Liver (tissue), 9 donors: ENCODE measurements around the gene HID1. TPM values are rescaled to one million over a fixed set of nuclear protein-coding genes. Genes with fewer than 3 reads are reported as not detected.

Experiments used
- DNase-seq: peaks from one replicate; pipeline ENCODE4 v3.0.0-alpha.2; 2017; ENCODE audit warnings: low spot score
- H3K27ac ChIP-seq, 2 donors: one replicate each; pipeline ENCODE4 v1.7.0; 2013; ENCODE audit warnings: inconsistent platforms in 2 of 2, low read length in 2 of 2, control low read depth in 1 of 2, low read depth in 1 of 2, mild to moderate bottlenecking in 1 of 2
- H3K27me3 ChIP-seq, 4 donors: one replicate each; pipeline versions ENCODE4 v1.6.1 to v1.7.0; 2013; ENCODE audit warnings: low read length in 3 of 4, inconsistent platforms in 1 of 4, mild to moderate bottlenecking in 1 of 4, moderate library complexity in 1 of 4; ENCODE audit not compliant: control insufficient read depth in 4 of 4, insufficient read depth in 4 of 4
- H3K36me3 ChIP-seq, 4 donors: one replicate each; pipeline versions ENCODE4 v1.6.1 to v1.7.0; 2013; ENCODE audit warnings: low read length in 3 of 4, mild to moderate bottlenecking in 3 of 4, low read depth in 1 of 4, moderate library complexity in 1 of 4; ENCODE audit not compliant: control insufficient read depth in 4 of 4, insufficient read depth in 3 of 4
- H3K4me1 ChIP-seq, 4 donors: one replicate each; pipeline versions ENCODE4 v1.6.1 to v1.7.0; 2013; ENCODE audit warnings: low read length in 3 of 4, mild to moderate bottlenecking in 3 of 4, moderate library complexity in 1 of 4; ENCODE audit not compliant: control insufficient read depth in 4 of 4, insufficient read depth in 4 of 4
- H3K4me3 ChIP-seq, 3 donors: one replicate each; pipeline versions ENCODE4 v1.6.1 to v1.7.0; 2013; ENCODE audit warnings: low read length in 3 of 3, control low read depth in 1 of 3, low read depth in 1 of 3, mild to moderate bottlenecking in 1 of 3
- H3K9ac ChIP-seq, 2 donors: one replicate each; pipeline ENCODE4 v1.7.0; 2013; ENCODE audit warnings: low read length in 2 of 2, mild to moderate bottlenecking in 2 of 2, moderate library complexity in 2 of 2, control low read depth in 1 of 2, low read depth in 1 of 2
- H3K9me3 ChIP-seq, 4 donors: one replicate each; pipeline versions ENCODE4 v1.6.1 to v1.7.0; 2013; ENCODE audit warnings: low read length in 3 of 4; ENCODE audit not compliant: control insufficient read depth in 4 of 4
- ATF3 ChIP-seq: IDR thresholded peaks from 2 replicates; pipeline ENCODE4 v1.6.1; 2016; ENCODE audit warnings: antibody characterized with exemption
- CTCF ChIP-seq: fragments of 150-350 bp; IDR thresholded peaks from 2 replicates; pipeline ENCODE4 v1.5.1; 2017; ENCODE audit warnings: improper control_type of control experiment, low read depth, low read length; ENCODE audit not compliant: missing input control
- EGR1 ChIP-seq, 2 donors: IDR thresholded peaks; 2 replicates each; pipeline ENCODE4 v1.6.1; 2016 to 2018; ENCODE audit warnings: antibody characterized with exemption in 2 of 2, low read depth in 2 of 2
- FOXA2 ChIP-seq: IDR thresholded peaks from 2 replicates; pipeline ENCODE4 v1.6.1; 2016; ENCODE audit warnings: antibody characterized with exemption
- HNF4A ChIP-seq, 2 donors: conservative IDR thresholded peaks; 2 replicates each; pipeline ENCODE4 v1.6.1; 2016; ENCODE audit warnings: antibody characterized with exemption in 2 of 2, mild to moderate bottlenecking in 2 of 2
- HNF4G ChIP-seq: IDR thresholded peaks from 2 replicates; pipeline ENCODE4 v1.6.1; 2016; ENCODE audit warnings: antibody characterized with exemption
- JUND ChIP-seq, 2 donors: IDR thresholded peaks; 2 replicates each; pipeline ENCODE4 v1.6.1; 2016; ENCODE audit warnings: antibody characterized with exemption in 2 of 2
- NR2F2 ChIP-seq: IDR thresholded peaks from 2 replicates; pipeline ENCODE4 v1.6.1; 2016; ENCODE audit warnings: antibody characterized with exemption
- RAD21 ChIP-seq, 2 donors: IDR thresholded peaks; 2 replicates each; pipeline ENCODE4 v1.6.1; 2016; ENCODE audit warnings: antibody characterized with exemption in 2 of 2, mild to moderate bottlenecking in 2 of 2
- REST ChIP-seq: IDR thresholded peaks from 2 replicates; pipeline ENCODE4 v1.6.1; 2016; ENCODE audit warnings: antibody characterized with exemption, mild to moderate bottlenecking
- RXRA ChIP-seq, 2 donors: IDR thresholded peaks; 2 replicates each; pipeline ENCODE4 v1.6.1; 2017 to 2018; ENCODE audit warnings: antibody characterized with exemption in 2 of 2, mild to moderate bottlenecking in 1 of 2
- SP1 ChIP-seq: IDR thresholded peaks from 2 replicates; pipeline ENCODE4 v1.6.1; 2018; ENCODE audit warnings: antibody characterized with exemption, mild to moderate bottlenecking
- TAF1 ChIP-seq: conservative IDR thresholded peaks from 2 replicates; pipeline ENCODE4 v1.6.1; 2016; ENCODE audit warnings: antibody characterized with exemption, mild to moderate bottlenecking
- YY1 ChIP-seq: IDR thresholded peaks from 2 replicates; pipeline ENCODE4 v1.6.1; 2016; ENCODE audit warnings: antibody characterized with exemption, mild to moderate bottlenecking
- ZBTB33 ChIP-seq: IDR thresholded peaks from 2 replicates; pipeline ENCODE4 v1.6.1; 2016; ENCODE audit warnings: antibody characterized with exemption
- WGBS: extraction: QIAGEN DNeasy Blood & Tissue Kit; methylation state at CpG from one replicate; pipeline ENCODE4 v1.1.7; 2013; 5-methylcytosine and 5-hydroxymethylcytosine counted together
- polyA plus RNA-seq, 2 donors: library from polyadenylated mRNA; stranded (reverse) in 1 of 2; unstranded in 1 of 2; fragments of 200-250 nt in 1 of 2; fragments of >200 nt in 1 of 2; fragmentation: Nextera tagmentation in 1 of 2; extraction: Ambion mirVana in 1 of 2; gene quantifications; one replicate each; pipeline versions ENCODE4 v1.2.1 to v1.2.3, GENCODE V29; 2013 to 2015
- total RNA-seq, 2 donors: library from RNA; depleted of rRNA; stranded (reverse); fragments of >200 nt; gene quantifications; one replicate each; pipeline ENCODE4 v1.2.3, GENCODE V29; 2014
- donor health status: healthy.
- donor health status: healthy.
- donor health status: healthy.
- donor health status: healthy.
- donor health status: healthy.

HID1 gene
- total and polyA plus RNA-seq, 4 donors: 2.7 to 6.2 (median 3.7) TPM

GRCh38 chr17:74903034-74903433 is 69.5 kb downstream of the HID1 start:
- Histone ChIP-seq H3K27ac (no peak overlapping the region), H3K9me3 (no peaks in the 10 kb centered on the region), H3K4me3 (no peak overlapping the region), H3K4me1 (no peaks in the 10 kb centered on the region), H3K27me3 (peaks cover 0 to 3% (median under 1%) of the 10 kb centered on the region in 4 donors), H3K9ac (no peak overlapping the region), H3K36me3 (no peaks in the 10 kb centered on the region)
- WGBS: 83% methylated on average over 9 of the region's 9 CpGs
- no peak for DNase-seq
- TF ChIP-seq SP1 (no peak), YY1 (no peak), ZBTB33 (no peak), HNF4G (no peak), RAD21 (IDR thresholded peaks at IDR 0.05) (no peak), HNF4A (conservative IDR thresholded peaks at IDR 0.05) (no peak), REST (no peak), CTCF (no peak), TAF1 (no peak), NR2F2 (no peak)

- DNase-seq: no peak
- Histone ChIP-seq H3K27ac (no peak overlapping the region), H3K4me1 (no peaks in the 10 kb centered on the region), H3K36me3 (no peaks in the 10 kb centered on the region), H3K9me3 (no peaks in the 10 kb centered on the region), H3K27me3 (peaks cover 0 to 3% (median under 1%) of the 10 kb centered on the region in 4 donors), H3K4me3 (no peak overlapping the region), H3K9ac (no peak overlapping the region)
- WGBS: 77% methylated on average over 14 of the region's 14 CpGs
- no peak for TF ChIP-seq CTCF
- TF ChIP-seq SP1: no peak
- TF ChIP-seq JUND (IDR thresholded peaks at IDR 0.05): no peak
- no peak for TF ChIP-seq ATF3
- no peak for TF ChIP-seq RXRA (IDR thresholded peaks at IDR 0.05)
- no peak for TF ChIP-seq REST
- no peak for TF ChIP-seq EGR1 (IDR thresholded peaks at IDR 0.05; ENCODE audit: low read depth in 2 of 2)
- TF ChIP-seq YY1: no peak
- TF ChIP-seq FOXA2: no peak
Observed at GRCh38 chr17:74901353-74902135, 71.0 kb downstream of the HID1 start.
